ENCODE measurements around the gene PSMA5. TPM values are rescaled to one million over a fixed set of nuclear protein-coding genes. Genes with fewer than 3 reads are reported as not detected.

Gene PSMA5
- polyA plus RNA-seq, 2 of the 4 experiments (the other 2 are of a cell fraction) = 93.7 to 140 TPM

GRCh38 chr1:109468903-109469302, 42.7 kb upstream of the PSMA5 start:
- H3K27ac ChIP-seq = no peak overlapping the region
- POLR2A ChIA-PET = interaction anchor here (0.6 to 1.2 kb wide), 2 partner anchors 15 to 378 kb away, joined by 3 to 6 read pairs; partner anchors contain the start of gene ATXN7L2
- CTCF ChIA-PET = interaction anchor here (0.7 to 1.7 kb wide), 3 partner anchors 63 to 557 kb away, joined by 3 to 5 read pairs (median 4); no protein-coding TSS in a partner anchor
- FAIRE-seq = no peak
- no peak overlapping the region for H3K4me2 ChIP-seq
- no peaks in the 10 kb centered on the region for H3K4me1 ChIP-seq
- no peak for DNase-seq (ENCODE audit: low read depth in 1 of 2, low spot score in 1 of 2)
- H3K4me3 ChIP-seq = no peak overlapping the region
- 14% methylated on average over 2 of the region's 2 CpGs for WGBS (ENCODE audit: missing lambda C conversion rate)
- no peak for TF ChIP-seq NR3C1 (IDR thresholded peaks at IDR 0.05)
- no peak for TF ChIP-seq POLR2A (IDR thresholded peaks at IDR 0.05; ENCODE audit: low read length)
- TF ChIP-seq KDM5A (IDR thresholded peaks at IDR 0.05) = no peak
- no peak for TF ChIP-seq ZC3H11A (IDR thresholded peaks at IDR 0.05)
- TF ChIP-seq FOSL2 (IDR thresholded peaks at IDR 0.05) = no peak
- TF ChIP-seq FOSL2 (CRISPR knock-in tag; IDR thresholded peaks at IDR 0.05) = no peak
- TF ChIP-seq NPAS2 (CRISPR knock-in tag; IDR thresholded peaks at IDR 0.05; ENCODE audit: borderline replicate concordance) = no peak
- TF ChIP-seq ZSCAN20 (CRISPR knock-in tag; IDR thresholded peaks at IDR 0.05) = no peak
- no peak for TF ChIP-seq CBX2 (IDR thresholded peaks at IDR 0.05; ENCODE audit: borderline replicate concordance, low read depth)
- H3K9me3 ChIP-seq = no peaks in the 10 kb centered on the region
- no peak for ATAC-seq

- ATAC-seq = no peak
- Histone ChIP-seq H3K4me2 (no peak overlapping the region), H3K9me3 (no peaks in the 10 kb centered on the region), H3K4me3 (no peak overlapping the region), H3K4me1 (no peaks in the 10 kb centered on the region), H3K27ac (no peak overlapping the region)
- no peak for FAIRE-seq
- ChIA-PET CTCF (interaction anchor here (0.9 kb wide), 1 partner anchor 64 kb away, joined by 5 read pairs; no protein-coding TSS in a partner anchor), POLR2A (no interaction called here)
- no peak for TF ChIP-seq CBX2 (IDR thresholded peaks at IDR 0.05; ENCODE audit: borderline replicate concordance, low read depth)
- DNase-seq (ENCODE audit: low read depth in 1 of 2, low spot score in 1 of 2) = no peak
- 100% methylated on average over 1 of the region's 1 CpG for WGBS (ENCODE audit: missing lambda C conversion rate)
Measured at GRCh38 chr1:109468061-109468460, 41.8 kb upstream of the PSMA5 start.

GRCh38 chr1:109467301-109467777, 41.1 kb upstream of the PSMA5 start:
- Histone ChIP-seq H3K4me3 (no peak overlapping the region), H3K27ac (no peak overlapping the region), H3K4me1 (no peaks in the 10 kb centered on the region), H3K9me3 (no peaks in the 10 kb centered on the region), H3K4me2 (peak overlapping the region; percentile 87; the same call in 1 of the 3 replicates)
- WGBS (ENCODE audit: missing lambda C conversion rate) = 73% methylated on average over 14 of the region's 23 CpGs
- no peak for ATAC-seq
- TF ChIP-seq HOXB13 (CRISPR knock-in tag; IDR thresholded peaks at IDR 0.05; ENCODE audit: low read depth) (no peak), BHLHE40 (IDR thresholded peaks at IDR 0.05; ENCODE audit: low read depth, low read length) (no peak), ZSCAN20 (CRISPR knock-in tag; IDR thresholded peaks at IDR 0.05) (no peak), FOSL2 (IDR thresholded peaks at IDR 0.05) (no peak), FOSL2 (CRISPR knock-in tag; IDR thresholded peaks at IDR 0.05) (no peak), PHF8 (IDR thresholded peaks at IDR 0.05; ENCODE audit: borderline replicate concordance, low read depth) (no peak), CHD4 (IDR thresholded peaks at IDR 0.05; ENCODE audit: borderline replicate concordance) (no peak), REST (IDR thresholded peaks at IDR 0.05) (no peak), SMC3 (IDR thresholded peaks at IDR 0.05) (no peak), ZC3H11A (IDR thresholded peaks at IDR 0.05) (no peak), HMGXB4 (CRISPR knock-in tag; IDR thresholded peaks at IDR 0.05; ENCODE audit: borderline replicate concordance) (no peak), SREBF2 (IDR thresholded peaks at IDR 0.05) (no peak), RAD21 (conservative IDR thresholded peaks at IDR 0.05 in 1 of 2, IDR thresholded peaks at IDR 0.05 in 1 of 2) (no peak), RNF2 (IDR thresholded peaks at IDR 0.05; ENCODE audit: borderline replicate concordance, low read depth) (no peak)
- FAIRE-seq = no peak
- CTCF ChIA-PET = no interaction called here
- POLR2A ChIA-PET = no interaction called here
- DNase-seq (ENCODE audit: low read depth in 1 of 2, low spot score in 1 of 2) = no peak
